GM18502 (cell line): ENCODE measurements around the gene EPHA1.

Experiments used
- ATAC-seq: cut with Tn5 transposase; IDR thresholded peaks from one replicate; pipeline ENCODE4 v1.9.1; 2021; ENCODE audit warnings: mild to moderate bottlenecking; ENCODE audit not compliant: unreplicated experiment, poor library complexity

Gene EPHA1

DNA sequence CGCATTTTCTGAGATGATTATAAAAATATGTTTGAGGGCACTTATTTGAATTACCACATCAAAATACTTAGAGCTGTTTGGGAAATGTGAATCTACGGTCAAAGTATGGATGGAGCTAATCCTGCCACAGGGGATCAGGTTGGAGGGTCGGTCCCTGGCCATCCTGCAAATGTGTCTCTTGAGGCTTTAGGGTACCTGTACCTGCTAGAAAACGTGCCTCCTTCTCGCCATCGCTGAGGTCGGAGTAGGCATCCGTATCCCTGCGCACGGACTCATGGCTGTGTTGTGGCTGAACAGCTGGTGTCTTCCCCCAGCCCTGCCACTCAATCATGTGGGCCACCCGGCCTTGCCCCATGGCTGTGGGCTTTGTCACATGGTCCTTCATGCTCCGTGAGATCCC, 50.0 kb downstream of the EPHA1 start:
- ATAC-seq = no peak

GRCh38 chr7:143356414-143357050, 52.1 kb downstream of the EPHA1 start:
- ATAC-seq = no peak

DNA sequence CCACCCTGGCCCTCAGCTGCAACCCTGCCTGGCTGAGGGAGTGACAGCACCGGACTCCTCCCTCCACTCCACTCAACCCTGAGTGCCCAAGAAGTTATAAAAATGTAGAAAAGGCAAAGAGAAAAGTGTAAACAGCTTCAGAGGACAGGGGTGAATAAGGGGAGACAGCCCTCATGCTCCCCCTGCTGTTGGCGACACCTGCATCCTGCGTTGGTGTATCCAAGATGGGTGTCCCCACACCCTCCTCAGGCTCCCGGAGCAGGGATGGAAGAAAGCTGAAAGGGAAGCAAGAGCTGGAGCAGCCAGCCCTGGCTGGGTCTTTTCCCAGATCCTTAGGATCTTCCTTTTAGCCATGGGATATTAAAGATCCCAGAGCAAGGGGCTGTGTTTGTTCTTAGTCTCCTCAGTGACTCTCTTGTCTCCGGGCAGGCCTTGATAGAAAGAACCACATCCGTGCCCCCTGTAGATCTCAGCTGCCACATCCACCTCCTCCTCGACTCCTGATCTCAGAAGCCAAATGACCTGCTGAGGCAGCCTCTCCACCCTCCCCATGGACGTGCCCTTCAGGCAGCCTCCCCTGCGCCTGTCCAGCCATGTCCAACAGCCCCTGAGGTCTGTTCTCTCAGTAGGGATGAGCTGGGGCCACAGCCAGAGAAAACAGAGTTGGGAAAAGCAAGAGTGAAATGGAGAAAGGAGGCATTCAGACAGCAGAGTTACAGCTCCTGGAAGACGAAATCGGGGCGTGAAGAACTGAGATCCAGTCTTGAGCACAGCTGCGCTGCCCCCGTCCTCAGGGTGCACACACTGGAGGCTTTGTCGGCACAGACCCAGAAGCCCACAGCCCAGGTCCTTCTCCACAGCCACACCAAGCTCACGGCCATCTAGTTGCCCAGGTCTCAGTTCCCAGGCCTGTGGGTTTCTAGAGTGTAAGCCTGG, 52.9 kb downstream of the EPHA1 start:
- ATAC-seq = no peak

- ATAC-seq = no peak
These were observed 53.7 kb downstream of the EPHA1 start for GRCh38 chr7:143354965-143355364.

GRCh38 chr7:143354376-143354775, 54.3 kb downstream of the EPHA1 start:
- no peak for ATAC-seq

DNA sequence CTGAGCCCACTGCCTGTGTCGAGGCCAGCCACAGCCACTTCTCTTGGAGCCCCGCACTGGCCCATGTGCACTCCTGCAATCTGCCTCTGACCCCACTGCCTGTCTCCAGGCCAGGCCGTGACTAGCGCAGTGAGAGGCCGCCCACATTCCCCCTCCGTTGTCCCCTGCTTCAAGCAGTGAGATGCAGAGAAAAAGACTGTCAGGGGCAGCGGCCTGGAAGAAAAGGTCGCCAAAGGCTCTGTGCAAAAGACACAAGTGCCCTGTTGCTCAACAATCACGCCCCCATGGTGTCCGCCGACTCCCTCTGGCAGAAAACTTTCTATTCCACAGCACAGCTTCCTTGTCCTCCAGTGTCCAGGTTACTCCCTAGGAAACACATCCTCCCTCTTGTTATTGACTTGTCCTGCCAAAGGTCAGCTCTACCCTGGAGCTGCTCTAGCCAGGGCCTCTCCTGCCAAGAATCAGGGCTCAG, 56.1 kb downstream of the EPHA1 start:
- ATAC-seq = no peak

DNA sequence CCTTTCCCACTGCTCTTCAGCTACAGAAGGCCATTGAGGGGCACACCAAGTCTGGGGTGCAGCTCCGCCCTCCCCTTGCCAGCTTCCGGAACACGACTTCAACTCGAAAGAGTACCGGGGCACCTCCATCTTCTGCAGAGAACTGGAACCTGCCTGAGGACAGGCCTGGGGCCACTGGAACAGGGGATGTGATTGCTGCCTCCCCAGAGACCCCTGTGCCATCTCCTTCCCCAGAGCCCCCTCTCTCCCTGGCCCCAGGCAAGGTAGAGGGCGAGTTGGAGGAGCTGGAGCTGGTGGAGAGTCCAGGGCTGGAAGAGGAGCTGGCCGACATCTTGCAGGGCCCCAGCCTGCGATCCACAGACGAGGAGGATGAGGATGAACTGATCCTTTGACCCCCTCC, 57.1 kb downstream of the EPHA1 start:
- no peak for ATAC-seq

- ATAC-seq = no peak
These were observed 57.6 kb downstream of the EPHA1 start for GRCh38 chr7:143351060-143351459.

- ATAC-seq = no peak
These were observed 60.7 kb downstream of the EPHA1 start for GRCh38 chr7:143347950-143348349.

DNA sequence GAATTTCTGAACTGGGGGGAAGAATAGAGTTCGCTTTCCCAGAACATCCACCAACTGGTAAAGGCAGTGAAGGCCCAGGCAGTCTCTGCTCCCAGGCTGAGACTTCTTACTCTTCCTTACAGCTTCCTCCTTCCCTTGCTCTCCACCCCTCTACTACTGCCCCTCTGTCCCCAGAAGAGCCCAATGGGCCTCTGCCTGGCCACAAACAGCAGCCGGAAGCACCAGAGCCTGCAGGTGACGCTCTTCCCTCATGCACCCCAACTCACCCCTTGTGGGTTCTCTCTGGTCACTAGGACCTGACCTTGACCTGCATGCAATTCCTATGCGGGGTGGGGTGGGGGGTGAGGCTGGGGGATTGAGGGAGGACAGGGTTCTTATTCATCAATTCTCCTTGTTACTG, 62.6 kb downstream of the EPHA1 start:
- ATAC-seq = no peak

DNA sequence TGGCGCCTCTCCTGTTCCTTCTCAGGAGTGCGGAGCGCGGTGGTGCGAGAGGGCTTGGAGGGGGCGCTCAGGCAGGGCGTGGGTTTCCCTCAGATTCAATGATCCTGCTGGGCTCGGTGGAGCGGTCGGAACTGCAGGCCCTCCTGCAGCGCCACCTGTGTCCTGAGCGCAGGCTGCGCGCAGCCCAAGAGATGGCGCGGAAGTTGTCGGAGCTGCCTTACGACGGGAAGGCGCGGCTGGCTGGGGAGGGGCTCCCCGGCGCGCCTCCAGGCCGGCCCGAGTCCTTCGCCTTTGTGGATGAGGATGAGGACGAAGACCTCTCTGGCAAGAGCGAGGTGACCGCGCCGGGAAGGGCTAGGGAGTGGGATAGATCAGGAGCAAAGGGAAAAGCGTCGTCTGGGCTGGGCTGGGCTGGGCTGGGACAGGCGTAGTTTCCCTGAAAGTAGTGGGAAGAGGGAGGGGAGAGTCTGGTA, 63.2 kb downstream of the EPHA1 start:
- peak; percentile 90 for ATAC-seq

- ATAC-seq = no peak
These were observed 65.1 kb downstream of the EPHA1 start for GRCh38 chr7:143343596-143343995.

- no peak for ATAC-seq
These were observed 66.8 kb downstream of the EPHA1 start for GRCh38 chr7:143341842-143342241.
